Subcutaneous adipose tissue (tissue), 4 donors: ENCODE measurements around the gene SEC16A. TPM values are rescaled to one million over a fixed set of nuclear protein-coding genes. Genes with fewer than 3 reads are reported as not detected.

Source experiments
- CTCF ChIP-seq: fragments of 450-650 bp; IDR thresholded peaks from one replicate; pipeline ENCODE4 v1.5.1; 2016; ENCODE audit warnings: low read depth, mild to moderate bottlenecking, control low read depth, antibody characterized with exemption, moderate library complexity
- total RNA-seq, 4 donors: library from RNA; depleted of rRNA; stranded (reverse); fragments of >200 nt; gene quantifications; one replicate each; pipeline ENCODE4 v1.1.0, GENCODE V29; 2016

Gene SEC16A
- total RNA-seq, 4 donors from 2014 or later, result 39.0 to 65.4 (median 52.9) TPM

- TF ChIP-seq CTCF, result no peak
These were observed 66.4 kb downstream of the SEC16A start for GRCh38 chr9:136416427-136416826.

GRCh38 chr9:136412962-136413361, 69.9 kb downstream of the SEC16A start:
- no peak for TF ChIP-seq CTCF

GRCh38 chr9:136411378-136411777, 71.5 kb downstream of the SEC16A start:
- no peak for TF ChIP-seq CTCF

- TF ChIP-seq CTCF, result no peak
These were observed 72.1 kb downstream of the SEC16A start, which contains the start of the genes ENTR1 and PMPCA for GRCh38 chr9:136410500-136411287. ENTR1 (minus strand) TSS chr9:136410614; CDS start chr9:136410397, 217 bp downstream. PMPCA (plus strand) TSS chr9:136410658; CDS start chr9:136410669, 11 bp downstream.

GRCh38 chr9:136409557-136410455, 73.0 kb downstream of the SEC16A start:
- TF ChIP-seq CTCF, result no peak

- no peak for TF ChIP-seq CTCF
These were observed 74.9 kb downstream of the SEC16A start for GRCh38 chr9:136407911-136408310.

- TF ChIP-seq CTCF, result no peak
These were observed 77.4 kb downstream of the SEC16A start for GRCh38 chr9:136405481-136405880.
